Measurements from ENCODE around the gene WDFY4.

DNA sequence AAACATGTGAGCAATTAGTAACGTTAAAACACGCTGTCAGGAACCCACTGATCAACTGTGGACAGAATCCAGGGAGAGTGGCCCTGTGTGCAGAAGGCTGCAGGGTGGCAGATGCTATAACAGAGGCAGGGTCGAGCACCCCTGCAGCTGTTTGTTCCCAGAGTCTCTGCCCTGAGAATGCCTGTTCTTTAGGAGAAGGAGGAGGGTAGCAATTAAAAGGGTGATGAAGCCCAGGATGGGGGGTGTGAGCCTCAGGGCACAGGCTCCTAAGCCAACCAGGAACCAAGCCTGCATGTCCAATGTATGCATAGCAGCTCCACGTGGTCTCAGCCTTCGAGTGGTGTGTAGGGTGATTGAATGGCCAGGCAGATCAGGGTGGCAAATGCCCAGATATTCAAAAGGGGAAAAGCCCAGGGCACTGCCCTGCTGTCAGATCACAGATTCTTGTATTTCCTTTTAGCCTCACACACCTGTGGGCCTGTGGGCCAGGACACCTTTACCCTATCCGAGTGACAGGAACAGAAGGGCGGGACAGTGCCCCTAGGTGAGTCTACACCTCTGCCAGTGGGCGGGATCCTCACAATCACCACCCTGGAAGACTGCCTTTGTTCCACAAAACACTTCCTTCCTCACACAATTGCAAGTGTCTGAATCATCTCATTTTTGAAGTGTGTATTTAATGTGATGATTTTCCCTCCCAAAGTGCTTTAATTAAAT lies 7.3 kb downstream of the WDFY4 start:
- no peak for TF ChIP-seq EZH2 (IDR thresholded peaks at IDR 0.05; ENCODE audit: borderline replicate concordance, insufficient read depth, low read length, poor library complexity, severe bottlenecking)
- TF ChIP-seq, protein P1, sequence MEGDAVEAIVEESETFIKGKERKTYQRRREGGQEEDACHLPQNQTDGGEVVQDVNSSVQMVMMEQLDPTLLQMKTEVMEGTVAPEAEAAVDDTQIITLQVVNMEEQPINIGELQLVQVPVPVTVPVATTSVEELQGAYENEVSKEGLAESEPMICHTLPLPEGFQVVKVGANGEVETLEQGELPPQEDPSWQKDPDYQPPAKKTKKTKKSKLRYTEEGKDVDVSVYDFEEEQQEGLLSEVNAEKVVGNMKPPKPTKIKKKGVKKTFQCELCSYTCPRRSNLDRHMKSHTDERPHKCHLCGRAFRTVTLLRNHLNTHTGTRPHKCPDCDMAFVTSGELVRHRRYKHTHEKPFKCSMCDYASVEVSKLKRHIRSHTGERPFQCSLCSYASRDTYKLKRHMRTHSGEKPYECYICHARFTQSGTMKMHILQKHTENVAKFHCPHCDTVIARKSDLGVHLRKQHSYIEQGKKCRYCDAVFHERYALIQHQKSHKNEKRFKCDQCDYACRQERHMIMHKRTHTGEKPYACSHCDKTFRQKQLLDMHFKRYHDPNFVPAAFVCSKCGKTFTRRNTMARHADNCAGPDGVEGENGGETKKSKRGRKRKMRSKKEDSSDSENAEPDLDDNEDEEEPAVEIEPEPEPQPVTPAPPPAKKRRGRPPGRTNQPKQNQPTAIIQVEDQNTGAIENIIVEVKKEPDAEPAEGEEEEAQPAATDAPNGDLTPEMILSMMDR (IDR thresholded peaks at IDR 0.05; ENCODE audit: poor library complexity, severe bottlenecking), result no peak
- no peak for TF ChIP-seq POLR2AphosphoS5 (IDR thresholded peaks at IDR 0.05)
- TF ChIP-seq MXI1 (conservative IDR thresholded peaks at IDR 0.05; ENCODE audit: poor library complexity, severe bottlenecking), result no peak
- TF ChIP-seq RAD21 (conservative IDR thresholded peaks at IDR 0.05), result no peak
